AG08396 (cell line): ENCODE data around the gene USP10.
A peak's percentile ranks its signal among the peaks of the same experiment; 100 is the strongest.

Experiments
- DNase-seq: peaks from one replicate; pipeline ENCODE4 v3.0.0; 2012; ENCODE audit warnings: low spot score, mixed read lengths

USP10 gene

GRCh38 chr16:84806256-84806889, 106.6 kb downstream of the USP10 start:
- DNase-seq = peak; percentile 79

GRCh38 chr16:84806890-84807258, 107.1 kb downstream of the USP10 start:
- DNase-seq = no peak

- DNase-seq = no peak
Observed at GRCh38 chr16:84807776-84808175, 108.0 kb downstream of the USP10 start.

DNA sequence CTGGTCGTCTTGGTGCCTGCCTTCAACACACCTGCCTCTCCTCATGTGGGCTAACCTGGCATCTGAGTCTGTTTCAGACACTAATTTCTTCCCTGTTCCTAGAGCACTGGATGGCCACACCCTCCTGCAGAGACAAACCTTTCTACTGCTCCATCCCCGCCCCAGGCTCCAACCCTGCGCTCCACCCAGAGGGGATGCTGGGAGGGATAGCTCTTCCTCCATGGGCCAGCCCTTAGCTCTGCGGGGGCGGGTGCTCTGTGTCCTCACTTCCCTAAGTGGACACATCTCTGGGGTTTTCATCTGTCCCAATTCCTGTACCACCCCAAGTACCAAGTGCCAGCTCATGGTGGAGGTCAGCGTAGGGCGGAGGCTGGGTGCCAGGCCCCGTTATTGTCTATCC, 109.0 kb downstream of the USP10 start:
- no peak for DNase-seq

- peak; percentile 49 for DNase-seq
Observed at GRCh38 chr16:84810518-84811273, 110.9 kb downstream of the USP10 start.

- no peak for DNase-seq
Observed at GRCh38 chr16:84811529-84811928, 111.7 kb downstream of the USP10 start.

DNA sequence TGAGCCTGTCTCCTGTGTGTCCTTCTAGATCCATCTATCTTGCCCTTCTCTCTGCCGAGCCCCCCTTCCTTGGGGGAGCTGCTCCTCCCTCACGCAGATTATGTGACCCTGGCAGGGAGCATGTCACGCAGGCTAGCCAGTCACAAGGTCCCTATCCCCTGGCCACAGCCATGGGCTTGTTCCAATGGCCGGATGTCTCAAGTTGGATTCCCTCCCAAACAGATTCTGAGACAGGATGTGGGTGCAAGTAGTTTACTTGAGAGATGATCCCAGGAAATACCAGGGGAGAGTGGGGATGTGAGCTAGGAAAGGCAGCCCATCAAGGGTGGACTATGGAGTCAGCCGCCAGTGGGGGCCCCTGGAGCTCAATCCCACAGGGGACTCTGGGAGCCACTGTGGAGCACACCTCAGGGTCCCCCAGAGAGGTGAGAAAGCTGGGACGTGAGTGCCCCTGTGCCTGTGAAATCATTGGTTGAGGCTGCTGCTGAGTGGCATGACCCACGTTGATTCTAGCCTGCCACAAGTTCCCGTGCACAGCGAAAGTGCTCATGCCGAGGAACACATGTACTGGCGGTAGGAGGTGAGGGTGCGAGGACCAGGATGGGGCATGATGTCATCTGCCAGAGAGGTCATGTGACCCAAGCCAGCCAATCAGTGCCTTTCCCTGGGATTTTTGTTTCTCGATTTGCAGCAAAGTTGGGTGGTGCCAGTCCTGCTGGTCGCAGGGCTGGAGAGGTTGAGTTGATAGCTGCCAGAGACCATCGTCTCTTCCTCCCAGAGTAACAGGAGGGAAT, 113.5 kb downstream of the USP10 start:
- DNase-seq = no peak

GRCh38 chr16:84815462-84815861, 115.7 kb downstream of the USP10 start:
- no peak for DNase-seq

- DNase-seq = no peak
Observed at GRCh38 chr16:84816023-84816422, 116.2 kb downstream of the USP10 start.

- no peak for DNase-seq
Observed at GRCh38 chr16:84816485-84816884, 116.7 kb downstream of the USP10 start.

GRCh38 chr16:84817206-84817605, 117.4 kb downstream of the USP10 start:
- no peak for DNase-seq

DNA sequence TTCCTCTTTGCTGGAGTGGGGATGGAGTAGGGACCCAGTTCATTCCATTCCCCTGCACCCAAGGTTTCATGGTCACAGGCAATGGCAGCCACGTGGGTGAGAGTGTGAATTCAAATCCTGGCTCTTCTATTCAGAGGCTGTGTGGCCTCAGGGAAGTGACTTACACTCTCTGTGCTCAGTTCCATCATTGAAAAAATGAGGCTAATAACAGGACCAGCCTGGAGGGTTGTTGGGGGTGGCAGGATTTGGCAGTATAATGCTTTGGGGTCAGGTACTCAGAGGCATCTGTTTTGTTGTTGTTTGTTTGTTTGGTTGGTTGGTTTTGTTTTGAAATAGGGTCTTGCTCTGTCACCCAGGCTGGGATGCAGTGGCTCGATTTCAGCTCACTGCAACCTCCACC, 117.8 kb downstream of the USP10 start:
- no peak for DNase-seq

GRCh38 chr16:84818133-84818532, 118.3 kb downstream of the USP10 start:
- DNase-seq = no peak

DNA sequence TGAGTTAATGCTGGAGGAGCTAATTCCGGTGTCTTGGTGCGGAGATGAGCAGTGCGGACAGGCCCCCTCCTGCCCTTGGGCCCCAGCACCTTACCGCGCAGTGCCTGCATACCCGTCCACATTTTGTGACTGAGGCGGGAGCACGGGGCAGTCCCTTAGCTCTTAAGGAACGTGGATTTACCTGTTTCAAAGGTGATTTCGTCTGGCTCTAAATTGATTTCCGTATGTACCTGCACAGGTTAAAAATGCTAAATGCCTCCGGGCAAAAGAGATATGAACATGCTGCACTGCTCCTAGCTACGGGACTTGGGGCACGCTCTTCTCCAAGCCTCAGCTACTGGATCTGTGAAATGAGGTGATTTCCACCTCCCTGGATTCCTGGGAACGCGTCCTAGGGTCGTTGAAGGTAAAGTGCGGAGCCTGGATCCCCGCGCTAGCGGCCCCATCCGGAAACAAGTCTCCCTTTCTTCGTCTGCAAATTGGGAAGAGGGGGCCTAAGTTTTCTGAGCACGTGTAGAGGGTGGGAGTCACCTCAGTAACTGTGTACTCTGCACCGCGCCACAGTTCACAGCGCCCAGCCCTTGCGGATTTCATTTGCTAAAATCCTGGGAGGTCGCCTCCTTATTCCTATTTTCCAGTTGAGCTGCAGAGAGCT, 119.3 kb downstream of the USP10 start:
- no peak for DNase-seq

DNA sequence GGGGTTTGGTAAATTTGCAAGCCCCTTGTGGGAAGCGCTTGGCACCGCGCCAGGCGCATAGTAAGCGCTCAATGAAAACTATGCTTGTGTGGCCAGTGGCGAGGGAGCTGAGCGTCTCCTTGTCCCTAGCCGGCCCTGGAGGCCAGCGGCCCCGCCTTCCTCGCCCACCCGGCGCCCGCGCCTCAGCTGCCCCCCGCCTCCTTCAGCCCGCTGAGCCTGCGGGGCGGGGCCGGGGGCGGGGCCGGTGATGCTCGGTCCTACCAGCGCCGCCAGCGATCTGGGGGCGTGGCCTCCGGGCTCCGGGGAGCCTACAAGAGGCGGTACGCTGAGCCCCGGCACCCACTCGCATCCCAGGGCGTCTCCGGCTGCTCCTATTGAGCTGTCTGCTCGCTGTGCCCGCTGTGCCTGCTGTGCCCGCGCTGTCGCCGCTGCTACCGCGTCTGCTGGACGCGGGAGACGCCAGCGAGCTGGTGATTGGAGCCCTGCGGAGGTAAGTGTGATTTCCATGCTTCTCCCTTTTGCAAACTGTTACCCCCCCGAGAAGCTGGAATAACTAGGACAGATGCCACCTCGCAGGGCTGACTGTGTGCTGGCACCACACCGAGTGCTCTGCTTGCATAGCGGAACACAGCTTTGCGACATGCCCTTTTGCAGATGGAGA, 120.0 kb downstream of the USP10 start, which contains the start of gene CRISPLD2:
TSS of gene CRISPLD2 (plus strand) at position 342 of the 661 bp plus-strand sequence. CDS start 18,511 bp downstream, outside the sequence.
- peak; percentile 97 for DNase-seq

GRCh38 chr16:84820305-84820684, 120.5 kb downstream of the USP10 start:
- peak; percentile 69 for DNase-seq

- DNase-seq = no peak
Observed at GRCh38 chr16:84820771-84821170, 121.0 kb downstream of the USP10 start.

- DNase-seq = no peak
Observed at GRCh38 chr16:84821179-84821578, 121.4 kb downstream of the USP10 start.

DNA sequence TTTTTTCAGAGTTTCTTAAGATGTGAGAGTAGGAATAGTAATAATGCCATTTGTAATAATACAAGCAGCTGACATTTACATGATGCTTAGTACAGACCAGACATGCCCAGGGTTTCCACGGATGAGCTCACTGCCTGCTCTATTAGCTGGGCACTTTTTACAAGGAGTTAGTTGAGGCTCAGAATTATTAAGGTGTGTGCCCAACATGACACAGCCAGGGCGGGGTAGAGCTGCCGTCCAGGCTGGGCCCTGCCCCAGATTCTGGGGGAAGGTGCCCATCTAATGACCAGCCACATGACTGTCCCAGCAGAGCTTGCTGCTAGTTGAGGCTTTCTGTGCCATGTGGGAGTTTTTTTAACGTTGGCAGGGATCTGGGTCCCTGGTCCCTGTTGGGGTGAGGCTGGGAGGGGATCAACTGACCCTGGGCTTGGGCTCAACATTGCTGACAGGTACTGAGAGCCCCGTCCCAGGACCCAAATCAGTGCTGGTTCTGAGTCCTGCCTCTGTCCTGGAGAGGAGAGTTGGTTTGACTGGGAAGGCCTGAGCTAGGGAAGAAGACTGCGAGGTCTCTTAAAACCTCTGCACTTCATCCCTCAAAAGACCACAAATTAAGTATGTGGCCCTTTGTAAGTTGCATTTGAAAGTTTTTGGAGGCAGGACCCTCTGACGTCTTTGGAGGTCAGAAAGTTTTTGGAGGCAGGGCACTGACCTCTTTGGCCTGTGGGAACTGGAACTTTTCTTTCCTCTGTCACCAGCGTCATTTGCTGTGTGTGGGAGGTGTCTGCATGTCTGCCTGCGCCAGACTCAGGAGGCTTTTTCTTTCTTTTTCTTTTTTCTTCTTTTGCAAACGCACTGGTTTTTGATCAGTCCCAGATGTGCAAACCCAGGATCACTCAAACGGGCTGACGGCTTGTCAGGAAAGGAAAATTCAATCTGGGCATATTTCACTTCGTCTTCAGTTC, 122.2 kb downstream of the USP10 start:
- no peak for DNase-seq

DNA sequence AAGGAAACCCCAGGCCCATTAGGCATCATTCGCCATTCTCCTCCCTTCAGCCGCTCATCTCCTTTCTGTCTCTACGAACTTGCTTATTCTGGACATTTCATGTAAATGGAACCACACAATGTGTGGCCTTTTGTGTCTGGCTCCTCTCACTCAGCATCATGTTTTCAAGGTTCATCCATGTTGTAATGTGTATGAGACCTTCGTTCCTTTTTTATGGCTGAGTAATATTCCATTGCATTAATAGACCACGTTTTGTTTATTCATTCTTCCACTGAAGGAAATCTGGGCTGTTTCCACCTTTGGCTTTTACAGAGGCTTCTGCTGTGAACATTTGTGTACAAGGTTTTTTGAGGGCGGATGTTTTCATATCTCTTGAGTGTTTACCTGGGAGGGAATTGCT, 123.2 kb downstream of the USP10 start:
- no peak for DNase-seq

DNA sequence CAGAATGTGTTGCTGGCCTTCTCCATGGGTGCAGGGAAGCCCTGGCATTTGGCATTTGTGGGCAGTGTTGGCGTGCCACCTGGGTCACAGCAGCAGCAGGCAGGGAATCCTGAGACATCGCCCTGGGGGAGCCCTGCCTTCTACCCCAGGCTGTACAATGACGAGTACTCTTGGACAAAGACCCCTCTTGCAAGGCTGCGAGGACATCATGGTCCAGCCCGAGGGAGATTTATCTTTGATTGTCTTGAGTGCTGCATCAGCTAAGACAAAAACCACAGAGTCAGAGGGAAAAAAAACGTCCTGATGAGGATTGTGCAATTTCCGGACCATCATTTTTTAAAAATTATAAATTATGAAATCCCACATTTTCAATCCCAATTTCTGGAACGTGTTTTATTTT, 123.7 kb downstream of the USP10 start:
- DNase-seq = no peak
